Measurements from ENCODE around the gene PPP1R14C.

DNA sequence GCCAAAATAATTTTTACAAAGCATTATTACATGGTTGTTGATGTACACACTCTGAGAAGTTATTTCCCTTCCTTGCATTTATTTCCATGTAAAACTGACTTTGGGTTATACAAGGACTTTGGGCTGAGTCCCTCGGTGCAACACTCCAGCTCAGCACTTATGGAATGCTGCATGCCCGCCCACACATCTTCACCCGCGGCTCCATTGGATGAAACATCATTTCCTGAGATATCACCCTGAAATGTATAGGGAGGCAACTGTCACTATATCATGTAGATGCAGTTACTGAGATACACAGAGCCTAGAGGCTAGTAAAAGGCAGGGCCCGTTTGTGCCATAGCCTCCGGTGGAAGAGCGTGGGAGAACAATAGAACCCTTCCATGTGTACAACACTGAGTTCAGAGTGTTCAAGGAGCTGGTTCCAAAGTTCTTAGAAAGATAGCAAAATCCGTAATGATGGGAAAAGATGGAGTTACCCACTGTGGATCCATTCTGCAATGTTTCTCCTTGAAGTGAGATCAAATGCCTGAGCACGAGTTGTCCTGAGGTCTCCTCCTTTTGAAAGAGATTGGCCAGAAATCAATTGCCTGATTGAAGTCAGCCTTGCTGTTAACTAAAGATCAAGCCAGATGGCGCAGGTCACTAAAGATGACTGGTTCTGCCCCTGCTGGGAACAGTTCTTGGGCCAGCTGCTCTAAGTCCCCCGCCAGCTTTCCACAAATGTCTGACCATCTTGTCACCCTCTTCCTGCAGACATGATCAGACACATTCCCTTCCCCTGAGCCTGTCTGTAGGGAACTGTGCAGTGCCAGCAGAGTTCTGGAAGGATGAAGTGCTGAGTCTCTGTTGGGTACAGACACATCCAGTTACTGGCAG lies 125.1 kb downstream of the PPP1R14C start:
- no peak for TF ChIP-seq ZNF274 (IDR thresholded peaks at IDR 0.05; ENCODE audit: low read depth, low read length)
- TF ChIP-seq SUZ12 (IDR thresholded peaks at IDR 0.05; ENCODE audit: extremely low read depth, insufficient read depth, insufficient read length), result no peak
- TF ChIP-seq YY1 (IDR thresholded peaks at IDR 0.05; ENCODE audit: insufficient read depth, insufficient read length), result no peak
